ENCODE measurements around the gene NDUFA11. TPM values are rescaled to one million over a fixed set of nuclear protein-coding genes. Genes with fewer than 3 reads are reported as not detected.

The NDUFA11 gene
- total and polyA plus RNA-seq, 9 of the 15 experiments (the other 6 are each of a cell fraction or from before 2014, with no cell fraction given), result 63.3 to 486 (median 274) TPM

DNA sequence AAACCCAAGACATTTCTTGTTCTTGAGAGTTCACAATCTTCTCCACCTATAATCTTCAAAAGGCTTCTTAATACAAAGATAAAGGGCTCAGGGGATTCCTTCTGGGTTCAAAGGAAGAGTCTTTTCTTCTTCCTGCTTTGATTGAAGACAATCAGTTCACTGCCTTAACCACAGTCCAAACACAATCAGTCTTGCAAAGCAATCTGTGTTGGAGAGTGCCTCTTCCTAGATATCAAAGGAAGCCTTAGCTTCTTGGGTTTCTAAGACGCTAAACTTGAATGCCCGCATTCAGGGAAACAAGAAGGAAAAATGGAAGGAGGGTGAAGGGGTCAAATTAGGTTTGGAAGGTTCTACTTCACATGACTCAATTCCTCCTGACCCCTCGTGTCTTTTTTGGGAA is 47.2 kb upstream of the NDUFA11 start:
- H3K79me2 ChIP-seq (ENCODE audit: control insufficient read depth, insufficient read depth, low read length), result peaks cover 92% of the 10 kb centered on the region
- DNase-seq (ENCODE audit: extremely low read depth in 1 of 4, low spot score in 3 of 4) (no peak), ATAC-seq (no peak), FAIRE-seq (no peak)
- H3K9me3 ChIP-seq (replicated peaks; ENCODE audit: control insufficient read depth, insufficient read depth, low read depth, low read length), result no peaks in the 10 kb centered on the region
- H3K36me3 ChIP-seq (ENCODE audit: control insufficient read depth, insufficient read depth, low read length), result peaks cover 60% of the 10 kb centered on the region
- in situ Hi-C loops (cut with MboI) (no loop called here), intact Hi-C loops (cut with micrococcal nuclease) (no loop called here)
- no peak overlapping the region for H3K27ac ChIP-seq (ENCODE audit: extremely low read depth, low read depth, low read length)
- H3K9ac ChIP-seq (ENCODE audit: insufficient read depth in 1 of 2, low read depth in 2 of 2, low read length in 2 of 2), result no peak overlapping the region
- H2AFZ ChIP-seq (ENCODE audit: low read depth, low read length), result no peak overlapping the region
- H3K27me3 ChIP-seq (ENCODE audit: control insufficient read depth in 2 of 2, insufficient read depth in 2 of 2, low read length in 2 of 2), result no peaks in the 10 kb centered on the region
- peak; percentile 87 to 89 for TF ChIP-seq KDM1A (IDR thresholded peaks at IDR 0.05)
- no peak for TF ChIP-seq JUNB (CRISPR knock-in tag; conservative IDR thresholded peaks at IDR 0.05)
- TF ChIP-seq HDAC2 (IDR thresholded peaks at IDR 0.05), result peak; percentile 65
- TF ChIP-seq MAZ (CRISPR knock-in tag; conservative IDR thresholded peaks at IDR 0.05 in 1 of 2, IDR thresholded peaks at IDR 0.05 in 1 of 2), result no peak
- peak; percentile 42 to 60; a peak in 1 of 4 replicates for TF ChIP-seq RCOR1 (IDR thresholded peaks at IDR 0.05; ENCODE audit: borderline replicate concordance in 1 of 2, low read depth in 2 of 2, low read length in 2 of 2)
- no peak for TF ChIP-seq CXXC5 (CRISPR knock-in tag; IDR thresholded peaks at IDR 0.05)
- TF ChIP-seq, protein P1, sequence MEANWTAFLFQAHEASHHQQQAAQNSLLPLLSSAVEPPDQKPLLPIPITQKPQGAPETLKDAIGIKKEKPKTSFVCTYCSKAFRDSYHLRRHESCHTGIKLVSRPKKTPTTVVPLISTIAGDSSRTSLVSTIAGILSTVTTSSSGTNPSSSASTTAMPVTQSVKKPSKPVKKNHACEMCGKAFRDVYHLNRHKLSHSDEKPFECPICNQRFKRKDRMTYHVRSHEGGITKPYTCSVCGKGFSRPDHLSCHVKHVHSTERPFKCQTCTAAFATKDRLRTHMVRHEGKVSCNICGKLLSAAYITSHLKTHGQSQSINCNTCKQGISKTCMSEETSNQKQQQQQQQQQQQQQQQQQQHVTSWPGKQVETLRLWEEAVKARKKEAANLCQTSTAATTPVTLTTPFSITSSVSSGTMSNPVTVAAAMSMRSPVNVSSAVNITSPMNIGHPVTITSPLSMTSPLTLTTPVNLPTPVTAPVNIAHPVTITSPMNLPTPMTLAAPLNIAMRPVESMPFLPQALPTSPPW (CRISPR knock-in tag; IDR thresholded peaks at IDR 0.05), result no peak
- H3K9me1 ChIP-seq (ENCODE audit: control insufficient read depth, insufficient read depth, low read length), result peaks cover 6% of the 10 kb centered on the region
- peaks cover 13% of the 10 kb centered on the region; the same call in 1 of the 2 replicates for H4K20me1 ChIP-seq (replicated peaks; ENCODE audit: control insufficient read depth, insufficient read depth, low read length)
- POLR2A ChIA-PET, result no interaction called here
- no peak overlapping the region for H3K4me3 ChIP-seq
- CTCF ChIA-PET (ENCODE audit: low intra/inter-chr PET ratio), result interaction anchor here (0.7 kb wide), 1 partner anchor 146 kb away, joined by 3 read pairs; no protein-coding TSS in a partner anchor
- WGBS (ENCODE audit: insufficient coverage, low coverage, missing lambda C conversion rate), result 89% methylated on average over 3 of the region's 3 CpGs
- no TSS peak for BruUV-seq (replicated peaks)
- H3K4me1 ChIP-seq (replicated peaks in 1 of 2; ENCODE audit: control insufficient read depth in 2 of 2, insufficient read depth in 2 of 2, low read length in 2 of 2), result peaks cover 30 to 33% of the 10 kb centered on the region in 2 experiments
- no peak overlapping the region for H3K4me2 ChIP-seq (ENCODE audit: insufficient read depth, low read length)

All from K562 (cell line).